PC-3 (cell line): ENCODE results near the gene PITX1. TPM values are rescaled to one million over a fixed set of nuclear protein-coding genes. Genes with fewer than 3 reads are reported as not detected.

Experiments
- ATAC-seq: fragments of 200-7000 bp; cut with Tn5 transposase; 2 replicates; pipeline ENCODE4 v1.9.1; 2020; ENCODE audit warnings: mild to moderate bottlenecking, moderate library complexity
- BruUV-seq: library from RNA; stranded (reverse); fragments of 400-500 nt; replicated peaks from 2 replicates; lab custom pipeline; 2021; lab: Mats Ljungman, UMichigan
- CTCF ChIA-PET: fragments of 300-600 bp; sonication (Branson Sonifier 250); formaldehyde crosslinking; loops from one replicate; lab custom pipeline; 2022; ENCODE audit warnings: antibody characterized with exemption; lab: Charles Lee
- POLR2A ChIA-PET: fragments of 300-600 bp; sonication (Branson Sonifier 250); formaldehyde crosslinking; loops from one replicate; lab custom pipeline; 2022; ENCODE audit warnings: antibody characterized with exemption; ENCODE audit not compliant: unreplicated experiment; lab: Charles Lee
- DNase-seq: peaks from one replicate; pipeline ENCODE4 v3.0.0-alpha.2; 2015
- H2AFZ ChIP-seq: fragments of 300-600 bp; sonication (generic); 2 replicates; pipeline ENCODE4 v1.6.0; 2016; ENCODE audit warnings: antibody characterized with exemption, low read length
- H3F3A ChIP-seq: fragments of 300-600 bp; sonication (generic); one replicate; pipeline ENCODE4 v1.6.0; 2017; ENCODE audit warnings: antibody characterized with exemption, low read length, control low read depth, mild to moderate bottlenecking; ENCODE audit not compliant: unreplicated experiment
- H3K27ac ChIP-seq: fragments of 300-600 bp; sonication (generic); 2 replicates; pipeline ENCODE4 v1.5.1; 2016; ENCODE audit warnings: mild to moderate bottlenecking, low read length
- H3K27me3 ChIP-seq: fragments of 300-600 bp; sonication (generic); 2 replicates; pipeline ENCODE4 v1.6.1; 2016; ENCODE audit warnings: low read length, mixed read lengths
- H3K36me3 ChIP-seq: fragments of 300-600 bp; sonication (generic); 2 replicates; pipeline ENCODE4 v1.6.1; 2016; ENCODE audit warnings: low read depth, mixed run types, low read length, mixed read lengths
- H3K4me1 ChIP-seq: fragments of 300-600 bp; sonication (generic); 2 replicates; pipeline ENCODE4 v1.5.1; 2016; ENCODE audit warnings: low read length; ENCODE audit not compliant: insufficient read depth
- H3K4me2 ChIP-seq: fragments of 300-600 bp; sonication (generic); 2 replicates; pipeline ENCODE4 v1.6.0; 2016; ENCODE audit warnings: low read length
- H3K4me3 ChIP-seq: fragments of 300-600 bp; sonication (generic); 2 replicates; pipeline ENCODE4 v1.5.1; 2016; ENCODE audit warnings: mild to moderate bottlenecking, low read length, mixed read lengths
- H3K79me2 ChIP-seq: fragments of 300-600 bp; sonication (generic); 2 replicates; pipeline ENCODE4 v1.6.1; 2017; ENCODE audit warnings: low read length, mixed read lengths
- H3K9ac ChIP-seq: fragments of 300-600 bp; sonication (generic); 2 replicates; pipeline ENCODE4 v1.6.0; 2016; ENCODE audit warnings: mild to moderate bottlenecking, low read length
- H3K9me2 ChIP-seq: fragments of 300-600 bp; sonication (generic); replicated peaks from 2 replicates; pipeline ENCODE4 v1.6.1; 2016; ENCODE audit warnings: mixed run types, low read length, mixed read lengths
- H3K9me3 ChIP-seq: fragments of 300-600 bp; sonication (generic); 2 replicates; pipeline ENCODE4 v1.6.1; 2016; ENCODE audit warnings: low read length, mixed read lengths
- H4K20me1 ChIP-seq: fragments of 300-600 bp; sonication (generic); 2 replicates; pipeline ENCODE4 v1.6.1; 2016; ENCODE audit warnings: low read length, mixed read lengths
- CTCF ChIP-seq: fragments of 300-600 bp; sonication (generic); conservative IDR thresholded peaks from 2 replicates; pipeline ENCODE4 v1.5.1; 2017; ENCODE audit warnings: antibody characterized with exemption, low read depth, mild to moderate bottlenecking, low read length
- EZH2 ChIP-seq: fragments of 300-600 bp; sonication (generic); IDR thresholded peaks from one replicate; pipeline ENCODE4 v1.6.1; 2017; ENCODE audit warnings: antibody characterized with exemption, mild to moderate bottlenecking, low read length; ENCODE audit not compliant: unreplicated experiment
- EZH2phosphoT487 ChIP-seq: fragments of 300-600 bp; sonication (generic); IDR thresholded peaks from 2 replicates; pipeline ENCODE4 v1.6.1; 2018; ENCODE audit warnings: mild to moderate bottlenecking, antibody characterized with exemption, low read length, borderline replicate concordance
- intact Hi-C: fragments of 100-400 bp; cut with micrococcal nuclease; formaldehyde crosslinking; loops from 2 replicates; pipeline ENCODE4 v1.9.0; 2023
- total RNA-seq: library from RNA; depleted of rRNA; stranded (reverse); fragments of >200 nt; gene quantifications from 2 replicates; pipeline ENCODE4 v1.2.3, GENCODE V29; 2014

The PITX1 gene
- total RNA-seq, 1 experiment from 2014 or later = 40.8 TPM

- Histone ChIP-seq H3K4me1 (peaks cover 9% of the 10 kb centered on the region), H3F3A (no peaks in the 10 kb centered on the region), H4K20me1 (no peaks in the 10 kb centered on the region), H3K27me3 (no peaks in the 10 kb centered on the region), H3K9me2 (no peaks in the 10 kb centered on the region), H3K27ac (no peak overlapping the region), H3K79me2 (peaks cover 21% of the 10 kb centered on the region), H3K9me3 (no peaks in the 10 kb centered on the region), H3K9ac (no peak overlapping the region), H2AFZ (no peak overlapping the region), H3K4me2 (no peak overlapping the region), H3K36me3 (no peaks in the 10 kb centered on the region), H3K4me3 (no peak overlapping the region)
- TF ChIP-seq CTCF (no peak), EZH2phosphoT487 (no peak), EZH2 (no peak)
- no TSS peak for BruUV-seq
- CTCF ChIA-PET = no interaction called here
- POLR2A ChIA-PET = interaction anchor here (0.6 kb wide), 1 partner anchor 267 kb away, joined by 3 read pairs; no protein-coding TSS in a partner anchor
- DNase-seq = peak; percentile 70
- intact Hi-C loops = no loop called here
- peak; percentile 86 for ATAC-seq
These were observed 8.9 kb downstream of the PITX1 start for GRCh38 chr5:135024956-135025729.

- ATAC-seq (no peak), DNase-seq (no peak)
- CTCF ChIA-PET = no interaction called here
- H3K4me3 ChIP-seq = no peak overlapping the region
- H3K27ac ChIP-seq = no peak overlapping the region
- no TSS peak for BruUV-seq
- no peaks in the 10 kb centered on the region for H3K79me2 ChIP-seq
- no peak overlapping the region for H3K4me2 ChIP-seq
- no peaks in the 10 kb centered on the region for H3K36me3 ChIP-seq
- no peak overlapping the region for H3K9ac ChIP-seq
- POLR2A ChIA-PET = no interaction called here
- TF ChIP-seq EZH2phosphoT487 (no peak), EZH2 (no peak), CTCF (no peak)
- no peaks in the 10 kb centered on the region for H4K20me1 ChIP-seq
- intact Hi-C loops = no loop called here
- no peaks in the 10 kb centered on the region for H3K9me3 ChIP-seq
- no peaks in the 10 kb centered on the region for H3K27me3 ChIP-seq
- no peaks in the 10 kb centered on the region for H3K9me2 ChIP-seq
- peaks cover 4% of the 10 kb centered on the region for H3K4me1 ChIP-seq
- no peaks in the 10 kb centered on the region for H3F3A ChIP-seq
- H2AFZ ChIP-seq = no peak overlapping the region
These were observed 13.7 kb downstream of the PITX1 start for GRCh38 chr5:135020111-135020895.

GRCh38 chr5:135019314-135019713, 14.7 kb downstream of the PITX1 start:
- BruUV-seq = no TSS peak

More at GRCh38 chr5:135019314-135019713, 14.7 kb downstream of the PITX1 start:
- Histone ChIP-seq H3K36me3 (no peaks in the 10 kb centered on the region), H3K4me1 (no peaks in the 10 kb centered on the region), H3K4me2 (no peak overlapping the region), H3K4me3 (no peak overlapping the region), H3K9me3 (no peaks in the 10 kb centered on the region), H3K9ac (no peak overlapping the region), H3K27me3 (no peaks in the 10 kb centered on the region), H2AFZ (no peak overlapping the region), H3K9me2 (no peaks in the 10 kb centered on the region), H3K79me2 (no peaks in the 10 kb centered on the region), H4K20me1 (no peaks in the 10 kb centered on the region), H3K27ac (no peak overlapping the region), H3F3A (no peaks in the 10 kb centered on the region)
- intact Hi-C loops = no loop called here
- ChIA-PET POLR2A (no interaction called here), CTCF (no interaction called here)
- DNase-seq (no peak), ATAC-seq (no peak)
- TF ChIP-seq EZH2 = no peak
- 0 out of 2 replicates have a peak, but pooled peaks have one; percentile 9 for TF ChIP-seq CTCF
